K562 (cell line): ENCODE data around the gene KCNA2. TPM values are rescaled to one million over a fixed set of nuclear protein-coding genes. Genes with fewer than 3 reads are reported as not detected.
A peak's percentile ranks its signal among the peaks of the same experiment; 100 is the strongest.

Source experiments
- EHMT2 ChIP-seq: fragments of 450-650 bp; IDR thresholded peaks from 2 replicates; pipeline ENCODE4 v1.6.1; 2018; ENCODE audit warnings: antibody characterized with exemption
- FOXJ3 ChIP-seq: sonication (generic); formaldehyde crosslinking; IDR thresholded peaks from 2 replicates; pipeline ENCODE4 v1.4.0; 2020; ENCODE audit warnings: mild to moderate bottlenecking, missing genetic modification reagents
- ILK ChIP-seq: fragments of 450-650 bp; IDR thresholded peaks from 2 replicates; pipeline ENCODE4 v1.6.1; 2016; ENCODE audit warnings: missing genetic modification characterization, low read depth, mild to moderate bottlenecking, missing compliant biosample characterization, moderate library complexity, borderline replicate concordance
- NFIC ChIP-seq: fragments of 450-650 bp; IDR thresholded peaks from 2 replicates; pipeline ENCODE4 v1.6.1; 2017; ENCODE audit warnings: mild to moderate bottlenecking, inconsistent platforms
- RUNX1 ChIP-seq: sonication (generic); IDR thresholded peaks from 2 replicates; pipeline ENCODE4 v1.6.1; 2016; ENCODE audit warnings: antibody characterized with exemption, low read depth
- U2AF1 ChIP-seq: fragments of 200-400 bp; formaldehyde crosslinking; optimal IDR thresholded peaks from 2 replicates; pipeline ENCODE3; 2017; ENCODE audit warnings: mild to moderate bottlenecking, low read depth, low read length, moderate library complexity
- XRCC5 ChIP-seq: fragments of 200-400 bp; formaldehyde crosslinking; IDR thresholded peaks from 2 replicates; pipeline ENCODE4 v1.6.1; 2017; ENCODE audit warnings: low read depth, mild to moderate bottlenecking, low read length
- ZNF184 ChIP-seq: sonication (generic); formaldehyde crosslinking; IDR thresholded peaks from 2 replicates; pipeline ENCODE4 v1.5.0; 2020; ENCODE audit warnings: missing genetic modification reagents
- ZNF699 ChIP-seq: fragments of 250-450 bp; sonication (Bioruptor Pico); IDR thresholded peaks from 2 replicates; pipeline ENCODE4 v1.8.0; 2021; ENCODE audit warnings: mild to moderate bottlenecking, moderate library complexity; ENCODE audit not compliant: insufficient replicate concordance
- polyA plus RNA-seq, 8 experiments: library from polyadenylated mRNA; depleted of rRNA in 4 of 8; stranded (reverse) in 5 of 8; unstranded in 3 of 8; fragments of >200 nt; fragmentation: Nextera tagmentation in 2 of 8; fragmentation: Illumina TruSeq in 1 of 8; extraction: Ambion mirVana in 2 of 8; extraction: Trizol in 1 of 8; gene quantifications; 2 replicates each; pipeline versions ENCODE4 v1.2.1 to v1.2.3, GENCODE V29; 2011 to 2014; ENCODE audit warnings: inconsistent platforms in 1 of 8, missing spikeins in 1 of 8
- total RNA-seq, 7 experiments: library from RNA; depleted of rRNA in 6 of 7; stranded (reverse); fragments of >200 nt in 6 of 7; fragmentation: Illumina TruSeq in 2 of 7; extraction: Trizol in 2 of 7; gene quantifications; 2 replicates each; pipeline versions ENCODE4 v1.2.1 to v1.2.3, GENCODE V29; 2011 to 2021; ENCODE audit warnings: low replicate concordance in 1 of 7
- TF ChIP-seq, protein P1 (sequence below): fragments of 250-450 bp; sonication (Bioruptor Pico); IDR thresholded peaks from 2 replicates; pipeline ENCODE4 v1.5.0; 2021; ENCODE audit warnings: mild to moderate bottlenecking, moderate library complexity
- TF ChIP-seq, protein P2 (sequence below): fragments of 450-650 bp; formaldehyde crosslinking; IDR thresholded peaks from 2 replicates; pipeline ENCODE4 v1.4.0; 2022; ENCODE audit warnings: mild to moderate bottlenecking, moderate library complexity
- TF ChIP-seq, protein P3 (sequence below), 3 experiments: fragments of 200-800 bp in 1 of 3; fragments of 250-450 bp in 1 of 3; fragments of 450-650 bp in 1 of 3; sonication (Bioruptor Pico) in 1 of 3; sonication (Bioruptor generic) in 1 of 3; formaldehyde crosslinking in 1 of 3; IDR thresholded peaks; 2 replicates each; pipeline versions ENCODE4 v1.6.1 to v1.8.0; 2016 to 2022; ENCODE audit warnings: mild to moderate bottlenecking in 2 of 3, missing genetic modification characterization in 2 of 3, missing compliant biosample characterization in 1 of 3, moderate library complexity in 1 of 3
- TF ChIP-seq, protein P4 (sequence below): sonication (generic); formaldehyde crosslinking; IDR thresholded peaks from 2 replicates; pipeline ENCODE4 v1.8.0; 2022; ENCODE audit warnings: missing genetic modification reagents, mild to moderate bottlenecking, borderline replicate concordance
- TF ChIP-seq, protein P5 (sequence below): sonication (generic); formaldehyde crosslinking; IDR thresholded peaks from 2 replicates; pipeline ENCODE4 v1.9.0; 2022; ENCODE audit warnings: mild to moderate bottlenecking, missing genetic modification reagents
- TF ChIP-seq, protein P6 (sequence below), 2 experiments: fragments of 450-650 bp; IDR thresholded peaks; 2 replicates each; pipeline ENCODE4 v1.6.1; 2016

The KCNA2 gene
- total and polyA plus RNA-seq, 9 of the 15 experiments (the other 6 are each of a cell fraction or from before 2014, with no cell fraction given) = not detected

DNA sequence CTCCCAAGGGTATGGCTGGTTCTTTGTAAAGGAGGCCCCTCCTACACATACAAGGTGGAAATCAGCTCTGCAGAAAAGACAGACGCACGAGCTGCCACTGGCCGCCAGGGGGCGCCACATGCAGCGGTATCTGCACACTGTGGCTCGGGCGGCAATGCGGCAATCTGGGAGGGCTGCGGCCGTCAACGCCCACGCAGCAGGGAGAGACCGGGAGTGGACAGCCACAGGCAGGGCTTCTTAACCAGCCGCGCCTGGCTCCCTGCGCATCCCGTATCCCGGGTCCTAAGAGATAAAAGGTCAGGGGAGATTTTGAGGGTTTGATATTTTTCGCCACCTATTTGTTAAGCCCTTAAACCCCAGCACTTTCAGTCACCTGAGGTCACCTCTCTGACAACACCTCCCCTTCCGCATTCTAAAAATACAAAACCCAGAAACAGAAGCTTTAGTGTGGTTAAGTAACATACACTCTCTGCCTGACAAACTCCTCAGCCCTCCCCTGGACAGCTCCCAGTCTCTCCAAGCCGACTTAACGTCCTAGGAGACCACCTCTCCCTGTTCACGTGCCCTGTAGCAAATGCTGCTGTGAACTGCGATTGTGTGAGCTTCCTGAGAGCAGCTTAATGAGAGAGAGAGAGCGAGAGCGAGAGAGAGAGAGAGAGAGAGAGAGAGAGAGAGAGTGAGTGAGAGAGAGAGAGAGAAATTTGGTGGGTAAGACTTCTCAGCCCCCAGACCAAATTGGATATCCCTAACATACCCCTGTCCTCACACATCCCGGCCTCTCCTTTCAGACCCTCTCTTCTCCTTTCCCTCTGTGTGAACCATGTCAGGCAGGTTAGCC, 13.5 kb upstream of the KCNA2 start (continued):
- TF ChIP-seq, protein P1, sequence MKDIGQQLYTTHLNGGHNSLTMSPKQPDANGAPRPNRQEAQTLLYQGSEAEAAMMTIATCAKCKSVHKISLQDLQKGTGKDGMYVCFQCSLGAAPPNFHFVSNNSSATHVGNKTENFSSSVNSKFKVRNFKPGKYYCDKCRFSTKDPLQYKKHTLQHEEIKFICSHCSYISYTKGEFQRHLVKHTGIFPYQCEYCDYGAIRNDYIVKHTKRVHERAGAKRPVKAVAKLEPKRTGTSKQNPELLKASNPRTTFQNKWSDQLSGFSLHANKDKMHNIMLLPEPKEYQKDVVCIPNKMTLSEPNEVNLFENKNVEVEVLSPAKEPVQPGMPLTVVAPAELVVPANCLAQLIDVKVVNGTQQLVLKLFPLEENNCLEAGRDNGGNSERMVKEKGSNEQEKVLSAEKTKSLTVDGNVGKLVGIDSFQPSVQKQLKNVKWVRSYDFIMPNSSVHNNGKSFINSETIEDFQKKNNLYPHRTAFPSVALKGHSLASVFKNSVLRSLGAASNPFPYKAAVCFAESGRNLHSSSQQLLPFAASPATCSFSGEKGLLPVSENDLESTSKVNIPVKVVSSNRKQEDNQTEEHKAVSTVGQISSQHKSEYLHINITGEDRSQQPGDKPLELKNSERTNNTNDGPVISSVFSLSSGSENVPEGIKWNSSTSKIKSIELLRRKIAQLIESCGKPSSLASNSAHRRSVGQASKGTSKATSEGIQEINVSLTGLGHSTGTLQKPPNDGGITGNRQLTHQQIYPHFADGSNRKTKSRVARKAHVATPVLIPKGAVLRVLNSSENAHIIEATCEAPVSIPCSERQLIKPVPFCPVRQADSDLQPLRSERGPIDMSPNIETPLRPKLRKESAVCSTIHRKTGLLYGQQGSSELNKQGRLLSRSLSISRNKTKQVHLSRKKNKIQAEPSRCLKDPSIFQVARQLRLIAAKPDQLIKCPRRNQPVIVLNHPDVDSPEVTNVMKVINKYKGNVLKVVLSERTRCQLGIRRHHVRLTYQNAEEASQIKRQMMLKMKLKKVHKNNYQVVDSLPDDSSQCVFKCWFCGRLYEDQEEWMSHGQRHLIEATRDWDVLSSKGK = no peak
- TF ChIP-seq, protein P2, sequence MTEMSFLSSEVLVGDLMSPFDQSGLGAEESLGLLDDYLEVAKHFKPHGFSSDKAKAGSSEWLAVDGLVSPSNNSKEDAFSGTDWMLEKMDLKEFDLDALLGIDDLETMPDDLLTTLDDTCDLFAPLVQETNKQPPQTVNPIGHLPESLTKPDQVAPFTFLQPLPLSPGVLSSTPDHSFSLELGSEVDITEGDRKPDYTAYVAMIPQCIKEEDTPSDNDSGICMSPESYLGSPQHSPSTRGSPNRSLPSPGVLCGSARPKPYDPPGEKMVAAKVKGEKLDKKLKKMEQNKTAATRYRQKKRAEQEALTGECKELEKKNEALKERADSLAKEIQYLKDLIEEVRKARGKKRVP (CRISPR knock-in tag) = no peak
- TF ChIP-seq ILK (no peak), XRCC5 (peak; percentile 86; the same call in 1 of the 2 replicates), EHMT2 (no peak), FOXJ3 (CRISPR knock-in tag) (no peak), ZNF699 (CRISPR knock-in tag) (no peak), NFIC (peak; percentile 62), U2AF1 (no peak), RUNX1 (no peak), ZNF184 (CRISPR knock-in tag) (no peak)
- TF ChIP-seq, protein P3, sequence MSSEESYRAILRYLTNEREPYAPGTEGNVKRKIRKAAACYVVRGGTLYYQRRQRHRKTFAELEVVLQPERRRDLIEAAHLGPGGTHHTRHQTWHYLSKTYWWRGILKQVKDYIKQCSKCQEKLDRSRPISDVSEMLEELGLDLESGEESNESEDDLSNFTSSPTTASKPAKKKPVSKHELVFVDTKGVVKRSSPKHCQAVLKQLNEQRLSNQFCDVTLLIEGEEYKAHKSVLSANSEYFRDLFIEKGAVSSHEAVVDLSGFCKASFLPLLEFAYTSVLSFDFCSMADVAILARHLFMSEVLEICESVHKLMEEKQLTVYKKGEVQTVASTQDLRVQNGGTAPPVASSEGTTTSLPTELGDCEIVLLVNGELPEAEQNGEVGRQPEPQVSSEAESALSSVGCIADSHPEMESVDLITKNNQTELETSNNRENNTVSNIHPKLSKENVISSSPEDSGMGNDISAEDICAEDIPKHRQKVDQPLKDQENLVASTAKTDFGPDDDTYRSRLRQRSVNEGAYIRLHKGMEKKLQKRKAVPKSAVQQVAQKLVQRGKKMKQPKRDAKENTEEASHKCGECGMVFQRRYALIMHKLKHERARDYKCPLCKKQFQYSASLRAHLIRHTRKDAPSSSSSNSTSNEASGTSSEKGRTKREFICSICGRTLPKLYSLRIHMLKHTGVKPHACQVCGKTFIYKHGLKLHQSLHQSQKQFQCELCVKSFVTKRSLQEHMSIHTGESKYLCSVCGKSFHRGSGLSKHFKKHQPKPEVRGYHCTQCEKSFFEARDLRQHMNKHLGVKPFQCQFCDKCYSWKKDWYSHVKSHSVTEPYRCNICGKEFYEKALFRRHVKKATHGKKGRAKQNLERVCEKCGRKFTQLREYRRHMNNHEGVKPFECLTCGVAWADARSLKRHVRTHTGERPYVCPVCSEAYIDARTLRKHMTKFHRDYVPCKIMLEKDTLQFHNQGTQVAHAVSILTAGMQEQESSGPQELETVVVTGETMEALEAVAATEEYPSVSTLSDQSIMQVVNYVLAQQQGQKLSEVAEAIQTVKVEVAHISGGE (CRISPR knock-in tag; IDR thresholded peaks at IDR 0.05) = no peak
- TF ChIP-seq, protein P4, sequence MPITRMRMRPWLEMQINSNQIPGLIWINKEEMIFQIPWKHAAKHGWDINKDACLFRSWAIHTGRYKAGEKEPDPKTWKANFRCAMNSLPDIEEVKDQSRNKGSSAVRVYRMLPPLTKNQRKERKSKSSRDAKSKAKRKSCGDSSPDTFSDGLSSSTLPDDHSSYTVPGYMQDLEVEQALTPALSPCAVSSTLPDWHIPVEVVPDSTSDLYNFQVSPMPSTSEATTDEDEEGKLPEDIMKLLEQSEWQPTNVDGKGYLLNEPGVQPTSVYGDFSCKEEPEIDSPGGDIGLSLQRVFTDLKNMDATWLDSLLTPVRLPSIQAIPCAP = no peak
- TF ChIP-seq, protein P5, sequence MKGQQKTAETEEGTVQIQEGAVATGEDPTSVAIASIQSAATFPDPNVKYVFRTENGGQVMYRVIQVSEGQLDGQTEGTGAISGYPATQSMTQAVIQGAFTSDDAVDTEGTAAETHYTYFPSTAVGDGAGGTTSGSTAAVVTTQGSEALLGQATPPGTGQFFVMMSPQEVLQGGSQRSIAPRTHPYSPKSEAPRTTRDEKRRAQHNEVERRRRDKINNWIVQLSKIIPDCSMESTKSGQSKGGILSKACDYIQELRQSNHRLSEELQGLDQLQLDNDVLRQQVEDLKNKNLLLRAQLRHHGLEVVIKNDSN (CRISPR knock-in tag) = no peak
- TF ChIP-seq, protein P6, sequence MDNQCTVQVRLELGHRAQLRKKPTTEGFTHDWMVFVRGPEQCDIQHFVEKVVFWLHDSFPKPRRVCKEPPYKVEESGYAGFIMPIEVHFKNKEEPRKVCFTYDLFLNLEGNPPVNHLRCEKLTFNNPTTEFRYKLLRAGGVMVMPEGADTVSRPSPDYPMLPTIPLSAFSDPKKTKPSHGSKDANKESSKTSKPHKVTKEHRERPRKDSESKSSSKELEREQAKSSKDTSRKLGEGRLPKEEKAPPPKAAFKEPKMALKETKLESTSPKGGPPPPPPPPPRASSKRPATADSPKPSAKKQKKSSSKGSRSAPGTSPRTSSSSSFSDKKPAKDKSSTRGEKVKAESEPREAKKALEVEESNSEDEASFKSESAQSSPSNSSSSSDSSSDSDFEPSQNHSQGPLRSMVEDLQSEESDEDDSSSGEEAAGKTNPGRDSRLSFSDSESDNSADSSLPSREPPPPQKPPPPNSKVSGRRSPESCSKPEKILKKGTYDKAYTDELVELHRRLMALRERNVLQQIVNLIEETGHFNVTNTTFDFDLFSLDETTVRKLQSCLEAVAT (IDR thresholded peaks at IDR 0.05) = no peak
